NT2/D1 (cell line): Measurements from ENCODE around the gene PPARA.

Source experiments
- YY1 ChIP-seq: IDR thresholded peaks from 2 replicates; pipeline ENCODE4 v1.6.1; 2011; ENCODE audit not compliant: insufficient read length, insufficient read depth
- ZNF274 ChIP-seq: IDR thresholded peaks from 2 replicates; pipeline ENCODE4 v1.6.1; 2011; ENCODE audit warnings: mild to moderate bottlenecking, low read depth, low read length

- no peak for TF ChIP-seq ZNF274
- TF ChIP-seq YY1 = no peak
Measured at GRCh38 chr22:46238541-46238940, 88.2 kb downstream of the PPARA start.
